H9 (cell line): Measurements from ENCODE around the gene MSX2. TPM values are rescaled to one million over a fixed set of nuclear protein-coding genes. Genes with fewer than 3 reads are reported as not detected.

ENCODE experiments used
- DNase-seq: peaks from one replicate; pipeline ENCODE4 v3.0.0-alpha.2; 2017
- H2AFZ ChIP-seq: one replicate; pipeline ENCODE4 v1.6.1; 2013; ENCODE audit warnings: mild to moderate bottlenecking, low read length, control low read depth, moderate library complexity
- H2AK5ac ChIP-seq: 2 replicates; pipeline ENCODE4 v1.6.1; 2013; ENCODE audit warnings: low read length, control low read depth, mixed read lengths; ENCODE audit not compliant: insufficient read length
- H2BK120ac ChIP-seq: one replicate; pipeline ENCODE4 v1.6.1; 2013; ENCODE audit warnings: low read depth, mild to moderate bottlenecking, low read length, control low read depth, inconsistent platforms; ENCODE audit not compliant: poor library complexity, severe bottlenecking
- H2BK12ac ChIP-seq: 2 replicates; pipeline ENCODE4 v1.6.1; 2013; ENCODE audit warnings: low read length, control low read depth, mixed read lengths, low read depth; ENCODE audit not compliant: insufficient read length
- H2BK15ac ChIP-seq: 2 replicates; pipeline ENCODE4 v1.6.1; 2013; ENCODE audit warnings: low read depth, low read length, control low read depth
- H2BK20ac ChIP-seq: one replicate; pipeline ENCODE4 v1.6.1; 2013; ENCODE audit warnings: low read depth, mild to moderate bottlenecking, low read length, control low read depth, inconsistent platforms; ENCODE audit not compliant: poor library complexity, severe bottlenecking
- H2BK5ac ChIP-seq: 2 replicates; pipeline ENCODE4 v1.6.1; 2013; ENCODE audit warnings: low read length, control low read depth, mixed read lengths; ENCODE audit not compliant: insufficient read length
- H3K14ac ChIP-seq: 2 replicates; pipeline ENCODE4 v1.6.1; 2013; ENCODE audit warnings: low read length, control low read depth; ENCODE audit not compliant: insufficient read depth
- H3K18ac ChIP-seq: 2 replicates; pipeline ENCODE4 v1.6.1; 2013; ENCODE audit warnings: low read depth, mild to moderate bottlenecking, mixed read lengths, low read length, control low read depth; ENCODE audit not compliant: insufficient read length
- H3K23ac ChIP-seq: 2 replicates; pipeline ENCODE4 v1.6.1; 2013; ENCODE audit warnings: low read length, control low read depth, mixed read lengths, low read depth; ENCODE audit not compliant: insufficient read length
- H3K23me2 ChIP-seq: 2 replicates; pipeline ENCODE4 v1.6.1; 2013; ENCODE audit warnings: low read depth, mild to moderate bottlenecking, mixed read lengths, low read length, control low read depth; ENCODE audit not compliant: insufficient read length, poor library complexity, severe bottlenecking
- H3K27ac ChIP-seq: 2 replicates; pipeline ENCODE4 v1.5.1; 2013; ENCODE audit warnings: low read length, control low read depth, mixed read lengths, low read depth; ENCODE audit not compliant: insufficient read length
- H3K27me3 ChIP-seq: 2 replicates; pipeline ENCODE4 v1.6.1; 2013; ENCODE audit warnings: low read length, control low read depth, inconsistent platforms; ENCODE audit not compliant: insufficient read depth
- H3K4ac ChIP-seq: 2 replicates; pipeline ENCODE4 v1.6.1; 2013; ENCODE audit warnings: low read depth, mild to moderate bottlenecking, control low read depth, inconsistent platforms, low read length, moderate library complexity
- H3K4me1 ChIP-seq: 2 replicates; pipeline ENCODE4 v1.6.1; 2013; ENCODE audit warnings: low read length, control low read depth, inconsistent platforms; ENCODE audit not compliant: insufficient read depth
- H3K4me2 ChIP-seq: 2 replicates; pipeline ENCODE4 v1.6.1; 2013; ENCODE audit warnings: low read length, control low read depth, mixed read lengths; ENCODE audit not compliant: insufficient read length, insufficient read depth
- H3K56ac ChIP-seq: 2 replicates; pipeline ENCODE4 v1.6.1; 2013; ENCODE audit warnings: low read depth, mild to moderate bottlenecking, mixed read lengths, low read length, control low read depth; ENCODE audit not compliant: insufficient read length
- H3K79me1 ChIP-seq: 2 replicates; pipeline ENCODE4 v1.6.1; 2013; ENCODE audit warnings: low read depth, mild to moderate bottlenecking, moderate library complexity, low read length, control low read depth, inconsistent platforms; ENCODE audit not compliant: insufficient read depth, poor library complexity, severe bottlenecking
- H3K79me2 ChIP-seq: 2 replicates; pipeline ENCODE4 v1.6.1; 2013; ENCODE audit warnings: low read length, control low read depth, inconsistent platforms; ENCODE audit not compliant: insufficient read depth
- H3K9ac ChIP-seq: 2 replicates; pipeline ENCODE4 v1.6.1; 2013; ENCODE audit warnings: low read length, control low read depth, mixed read lengths; ENCODE audit not compliant: insufficient read length; ENCODE audit errors: extremely low read depth
- H3K9me3 ChIP-seq: one replicate; pipeline ENCODE4 v1.6.1; 2013; ENCODE audit warnings: low read depth, low read length, inconsistent platforms; ENCODE audit not compliant: control insufficient read depth
- H3T11ph ChIP-seq: one replicate; pipeline ENCODE4 v1.6.1; 2013; ENCODE audit warnings: mild to moderate bottlenecking, low read length, control low read depth, inconsistent platforms
- H4K20me1 ChIP-seq: one replicate; pipeline ENCODE4 v1.6.1; 2013; ENCODE audit not compliant: control insufficient read depth, insufficient read length, insufficient read depth
- H4K5ac ChIP-seq: 2 replicates; pipeline ENCODE4 v1.6.1; 2013; ENCODE audit warnings: low read depth, mild to moderate bottlenecking, mixed read lengths, low read length, control low read depth; ENCODE audit not compliant: insufficient read length
- H4K8ac ChIP-seq: replicated peaks from 2 replicates; pipeline ENCODE4 v1.6.1; 2013; ENCODE audit warnings: low read length, control low read depth, mixed read lengths, low read depth; ENCODE audit not compliant: insufficient read length
- H4K91ac ChIP-seq: 2 replicates; pipeline ENCODE4 v1.6.1; 2013; ENCODE audit warnings: low read depth, mild to moderate bottlenecking, moderate library complexity, mixed read lengths, low read length, control low read depth; ENCODE audit not compliant: insufficient read length
- H3K27ac Mint-ChIP-seq, 3 experiments: 2 replicates in 2 of 3; 3 replicates in 1 of 3; pipeline ENCODE4 v1.8.0; 2020 to 2021; ENCODE audit warnings: mixed read lengths in 3 of 3, mild to moderate bottlenecking in 1 of 3, moderate library complexity in 1 of 3
- H3K27me3 Mint-ChIP-seq: 2 replicates; pipeline ENCODE4 v1.8.0; 2021; ENCODE audit warnings: low read depth, mild to moderate bottlenecking, moderate library complexity, mixed read lengths
- H3K36me3 Mint-ChIP-seq, 3 experiments: 2 replicates in 2 of 3; 3 replicates in 1 of 3; pipeline ENCODE4 v1.8.0; 2020 to 2021; ENCODE audit warnings: low read depth in 3 of 3, mixed read lengths in 3 of 3; ENCODE audit not compliant: insufficient read depth in 1 of 3
- H3K4me1 Mint-ChIP-seq, 2 experiments: 2 replicates each; pipeline ENCODE4 v1.8.0; 2020; ENCODE audit warnings: mixed read lengths in 2 of 2
- H3K4me3 Mint-ChIP-seq, 2 experiments: 2 replicates in 1 of 2; 3 replicates in 1 of 2; pipeline ENCODE4 v1.8.0; 2020 to 2021; ENCODE audit warnings: mild to moderate bottlenecking in 2 of 2, mixed read lengths in 2 of 2, moderate library complexity in 1 of 2
- H3K9me3 Mint-ChIP-seq, 2 experiments: 2 replicates in 1 of 2; 3 replicates in 1 of 2; pipeline ENCODE4 v1.8.0; 2020; ENCODE audit warnings: mild to moderate bottlenecking in 2 of 2, mixed read lengths in 2 of 2, moderate library complexity in 1 of 2
- WGBS: extraction: QIAGEN DNeasy Blood & Tissue Kit; methylation state at CpG from one replicate; pipeline ENCODE4 v1.1.7; 2013; ENCODE audit warnings: missing lambda C conversion rate, low lambda C conversion rate, mixed read lengths; ENCODE audit not compliant: insufficient read length; ENCODE audit errors: extremely low coverage; 5-methylcytosine and 5-hydroxymethylcytosine counted together
- total RNA-seq: library from RNA; stranded (reverse); gene quantifications from 2 replicates; pipeline ENCODE4 v1.2.1, GENCODE V29; 2021
- TF ChIP-seq, protein P1 (sequence below): fragments of 200-600 bp; sonication (generic); conservative IDR thresholded peaks from 3 replicates; pipeline ENCODE4 v1.8.0; 2021; ENCODE audit warnings: antibody characterized with exemption, mild to moderate bottlenecking

Gene MSX2
- total RNA-seq, 1 experiment from 2014 or later, result 0.35 TPM

DNA sequence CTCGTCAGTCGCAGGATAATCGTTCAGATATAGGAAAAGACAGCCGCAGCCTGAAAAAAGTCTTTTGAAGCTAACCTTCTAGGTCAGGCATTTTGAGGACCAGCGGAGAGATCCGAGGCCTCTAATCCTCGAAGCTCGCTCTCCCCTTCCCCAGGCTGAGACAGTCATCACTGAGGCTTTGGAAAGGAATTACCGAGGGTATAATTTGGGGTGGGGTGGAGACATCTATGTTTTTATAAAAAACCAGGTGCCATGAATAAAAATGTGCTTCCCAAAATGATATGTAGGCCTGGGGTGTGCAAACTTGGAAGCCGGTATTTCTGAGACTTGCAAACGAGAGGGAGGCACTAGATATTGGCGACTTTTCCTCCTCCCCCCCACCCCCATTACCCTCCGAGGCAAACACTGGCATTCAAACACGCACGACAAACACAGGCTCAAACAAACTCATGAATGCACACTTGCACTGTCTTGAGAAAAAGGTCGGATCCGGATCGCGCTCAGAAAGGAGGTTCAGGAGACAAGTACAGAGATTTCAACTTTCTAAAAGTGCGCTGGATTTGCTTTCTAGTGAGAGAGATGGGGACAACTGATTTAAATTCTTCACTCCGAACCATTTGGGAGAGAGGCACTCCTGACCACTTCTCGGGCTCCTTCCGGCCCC lies 935 bp upstream of the MSX2 start:
- H2BK15ac ChIP-seq, result no peak overlapping the region
- no peaks in the 10 kb centered on the region for H3K79me1 ChIP-seq
- H3K23ac ChIP-seq, result no peak overlapping the region
- H3K4ac ChIP-seq, result no peak overlapping the region
- H2BK120ac ChIP-seq, result no peak overlapping the region
- H3K18ac ChIP-seq, result no peak overlapping the region
- H3K14ac ChIP-seq, result no peak overlapping the region
- H3K27me3 Mint-ChIP-seq, result peaks cover 97% of the 10 kb centered on the region
- peak overlapping the region; percentile 56 to 80 for H3K4me3 Mint-ChIP-seq
- peaks cover 0 to 1% (median 0%) of the 10 kb centered on the region in 3 experiments; a peak in 2 of 7 replicates for H3K36me3 Mint-ChIP-seq
- H2BK20ac ChIP-seq, result no peak overlapping the region
- no peak overlapping the region for H3T11ph ChIP-seq
- no peak overlapping the region for H2BK5ac ChIP-seq
- TF ChIP-seq, protein P1, sequence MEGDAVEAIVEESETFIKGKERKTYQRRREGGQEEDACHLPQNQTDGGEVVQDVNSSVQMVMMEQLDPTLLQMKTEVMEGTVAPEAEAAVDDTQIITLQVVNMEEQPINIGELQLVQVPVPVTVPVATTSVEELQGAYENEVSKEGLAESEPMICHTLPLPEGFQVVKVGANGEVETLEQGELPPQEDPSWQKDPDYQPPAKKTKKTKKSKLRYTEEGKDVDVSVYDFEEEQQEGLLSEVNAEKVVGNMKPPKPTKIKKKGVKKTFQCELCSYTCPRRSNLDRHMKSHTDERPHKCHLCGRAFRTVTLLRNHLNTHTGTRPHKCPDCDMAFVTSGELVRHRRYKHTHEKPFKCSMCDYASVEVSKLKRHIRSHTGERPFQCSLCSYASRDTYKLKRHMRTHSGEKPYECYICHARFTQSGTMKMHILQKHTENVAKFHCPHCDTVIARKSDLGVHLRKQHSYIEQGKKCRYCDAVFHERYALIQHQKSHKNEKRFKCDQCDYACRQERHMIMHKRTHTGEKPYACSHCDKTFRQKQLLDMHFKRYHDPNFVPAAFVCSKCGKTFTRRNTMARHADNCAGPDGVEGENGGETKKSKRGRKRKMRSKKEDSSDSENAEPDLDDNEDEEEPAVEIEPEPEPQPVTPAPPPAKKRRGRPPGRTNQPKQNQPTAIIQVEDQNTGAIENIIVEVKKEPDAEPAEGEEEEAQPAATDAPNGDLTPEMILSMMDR, result no peak
- H2AFZ ChIP-seq, result no peak overlapping the region
- H3K79me2 ChIP-seq, result no peaks in the 10 kb centered on the region
- H3K9ac ChIP-seq, result no peak overlapping the region
- no peaks in the 10 kb centered on the region; a peak in 2 of 5 replicates for H3K9me3 Mint-ChIP-seq
- H3K23me2 ChIP-seq, result peaks cover 25% of the 10 kb centered on the region
- DNase-seq, result no peak
- H3K9me3 ChIP-seq, result no peaks in the 10 kb centered on the region
- no peak overlapping the region for H4K91ac ChIP-seq
- H3K27ac ChIP-seq, result no peak overlapping the region
- H3K27me3 ChIP-seq, result peaks cover 86% of the 10 kb centered on the region
- no peak overlapping the region for H3K56ac ChIP-seq
- H4K5ac ChIP-seq, result no peak overlapping the region
- no peak overlapping the region for H2AK5ac ChIP-seq
- H4K20me1 ChIP-seq, result no peaks in the 10 kb centered on the region
- WGBS, result no CpG with 5 or more reads among the region's 23 CpGs
- peak overlapping the region; percentile 82 for H3K4me2 ChIP-seq
- H2BK12ac ChIP-seq, result no peak overlapping the region
- H3K27ac Mint-ChIP-seq, result no peak overlapping the region
- peaks cover 2% of the 10 kb centered on the region; the same call in 1 of the 2 replicates for H3K4me1 ChIP-seq
- no peak overlapping the region for H4K8ac ChIP-seq
- peaks cover 39 to 62% of the 10 kb centered on the region in 2 experiments for H3K4me1 Mint-ChIP-seq
